Trophoblast cell (in vitro differentiated cells and primary cell): ENCODE results near the gene ITGAE.

ENCODE experiments used
- DNase-seq, 2 donors: peaks; one replicate each; pipeline ENCODE4 v3.0.0-alpha.2; 2016
- H2AFZ ChIP-seq: 2 replicates; pipeline ENCODE4 v1.6.1; 2013; ENCODE audit warnings: low read length, moderate library complexity, mild to moderate bottlenecking; ENCODE audit not compliant: insufficient read depth, poor library complexity
- H2AK5ac ChIP-seq: 2 replicates; pipeline ENCODE4 v1.6.1; 2013; ENCODE audit warnings: mild to moderate bottlenecking, low read length
- H2BK120ac ChIP-seq: 2 replicates; pipeline ENCODE4 v1.6.1; 2013; ENCODE audit warnings: low read length, mild to moderate bottlenecking, moderate library complexity; ENCODE audit not compliant: insufficient read depth, poor library complexity
- H2BK12ac ChIP-seq: 2 replicates; pipeline ENCODE4 v1.6.1; 2013; ENCODE audit warnings: mild to moderate bottlenecking, low read length, moderate library complexity
- H2BK5ac ChIP-seq: 2 replicates; pipeline ENCODE4 v1.6.1; 2013; ENCODE audit warnings: low read length, low read depth, moderate library complexity, mild to moderate bottlenecking; ENCODE audit not compliant: poor library complexity
- H3K14ac ChIP-seq: 2 replicates; pipeline ENCODE4 v1.6.1; 2013; ENCODE audit warnings: mild to moderate bottlenecking, low read length
- H3K18ac ChIP-seq: 2 replicates; pipeline ENCODE4 v1.6.1; 2013; ENCODE audit warnings: mild to moderate bottlenecking, low read length
- H3K23ac ChIP-seq: 2 replicates; pipeline ENCODE4 v1.6.1; 2013; ENCODE audit warnings: low read length
- H3K27ac ChIP-seq: 2 replicates; pipeline ENCODE4 v1.5.1; 2013; ENCODE audit warnings: low read depth, mild to moderate bottlenecking, inconsistent platforms, low read length, moderate library complexity
- H3K27me3 ChIP-seq: 2 replicates; pipeline ENCODE4 v1.6.1; 2013; ENCODE audit warnings: inconsistent platforms, mild to moderate bottlenecking, low read length, moderate library complexity; ENCODE audit not compliant: insufficient read depth
- H3K36me3 ChIP-seq, 2 experiments: 1 replicate in 1 of 2; 2 replicates in 1 of 2; pipeline ENCODE4 v1.6.1; 2013; ENCODE audit warnings: low read length in 2 of 2, mild to moderate bottlenecking in 2 of 2, moderate library complexity in 1 of 2; ENCODE audit not compliant: insufficient read depth in 2 of 2, control insufficient read depth in 1 of 2
- H3K4ac ChIP-seq: 2 replicates; pipeline ENCODE4 v1.6.1; 2013; ENCODE audit warnings: low read depth, mild to moderate bottlenecking, low read length, moderate library complexity
- H3K4me1 ChIP-seq, 2 experiments: 1 replicate in 1 of 2; 2 replicates in 1 of 2; pipeline ENCODE4 v1.6.1; 2013; ENCODE audit warnings: low read length in 2 of 2, mild to moderate bottlenecking in 2 of 2, moderate library complexity in 1 of 2; ENCODE audit not compliant: insufficient read depth in 2 of 2, control insufficient read depth in 1 of 2
- H3K4me2 ChIP-seq: 2 replicates; pipeline ENCODE4 v1.6.1; 2013; ENCODE audit warnings: inconsistent platforms, mild to moderate bottlenecking, low read length, moderate library complexity
- H3K4me3 ChIP-seq: 2 replicates; pipeline ENCODE4 v1.5.1; 2013; ENCODE audit warnings: mild to moderate bottlenecking, low read depth, low read length, inconsistent platforms
- H3K79me1 ChIP-seq: one replicate; pipeline ENCODE4 v1.6.1; 2013; ENCODE audit warnings: low read length
- H3K79me2 ChIP-seq: 2 replicates; pipeline ENCODE4 v1.6.1; 2013; ENCODE audit warnings: low read length, mild to moderate bottlenecking; ENCODE audit not compliant: control insufficient read depth, insufficient read depth, poor library complexity
- H3K9ac ChIP-seq: 2 replicates; pipeline ENCODE4 v1.6.1; 2013; ENCODE audit warnings: mild to moderate bottlenecking, low read length
- H3K9me3 ChIP-seq: 2 replicates; pipeline ENCODE4 v1.6.1; 2013; ENCODE audit warnings: low read depth, mild to moderate bottlenecking, control low read depth, inconsistent platforms, low read length; ENCODE audit not compliant: insufficient read depth
- H4K12ac ChIP-seq: 2 replicates; pipeline ENCODE4 v1.6.1; 2013; ENCODE audit warnings: low read depth, mild to moderate bottlenecking, low read length, moderate library complexity
- H4K8ac ChIP-seq: 2 replicates; pipeline ENCODE4 v1.6.1; 2013; ENCODE audit warnings: low read depth, mild to moderate bottlenecking, low read length, moderate library complexity
- H4K91ac ChIP-seq: one replicate; pipeline ENCODE4 v1.6.1; 2013; ENCODE audit warnings: low read depth, mild to moderate bottlenecking, low read length, moderate library complexity
- WGBS: extraction: QIAGEN DNeasy Blood & Tissue Kit; methylation state at CpG from one replicate; pipeline ENCODE4 v1.1.7; 2013; ENCODE audit warnings: missing lambda C conversion rate; ENCODE audit not compliant: insufficient read length, insufficient coverage; ENCODE audit errors: extremely low coverage; 5-methylcytosine and 5-hydroxymethylcytosine counted together

ITGAE gene

GRCh38 chr17:3821101-3821500 is 20.1 kb upstream of the ITGAE start:
- no peak for DNase-seq
- Histone ChIP-seq H4K8ac (no peak overlapping the region), H3K4me1 (no peaks in the 10 kb centered on the region), H3K27ac (no peak overlapping the region), H3K4me3 (no peak overlapping the region), H3K14ac (no peak overlapping the region), H3K79me1 (no peaks in the 10 kb centered on the region), H4K91ac (no peak overlapping the region), H3K27me3 (no peaks in the 10 kb centered on the region), H2BK120ac (no peak overlapping the region), H3K23ac (no peak overlapping the region), H3K79me2 (no peaks in the 10 kb centered on the region), H3K4me2 (no peak overlapping the region), H3K9me3 (no peaks in the 10 kb centered on the region), H2BK5ac (no peak overlapping the region), H3K9ac (no peak overlapping the region), H3K36me3 (peaks cover 26 to 40% of the 10 kb centered on the region in 2 experiments), H2AFZ (no peak overlapping the region), H2AK5ac (no peak overlapping the region), H3K18ac (no peak overlapping the region), H3K4ac (no peak overlapping the region), H4K12ac (no peak overlapping the region), H2BK12ac (no peak overlapping the region)
- WGBS: no CpG with 5 or more reads among the region's 9 CpGs

- H3K36me3 ChIP-seq: peaks cover 35 to 50% of the 10 kb centered on the region in 2 experiments
- H3K9me3 ChIP-seq: no peaks in the 10 kb centered on the region
- no peak overlapping the region for H4K91ac ChIP-seq
- no peak overlapping the region for H2AK5ac ChIP-seq
- no peak overlapping the region for H2BK120ac ChIP-seq
- H3K9ac ChIP-seq: no peak overlapping the region
- no peaks in the 10 kb centered on the region for H3K4me1 ChIP-seq
- H3K23ac ChIP-seq: no peak overlapping the region
- H4K12ac ChIP-seq: no peak overlapping the region
- no peaks in the 10 kb centered on the region for H3K27me3 ChIP-seq
- H2BK12ac ChIP-seq: no peak overlapping the region
- no peak for DNase-seq
- H3K4me3 ChIP-seq: no peak overlapping the region
- no peak overlapping the region for H3K4me2 ChIP-seq
- H3K18ac ChIP-seq: no peak overlapping the region
- H3K79me1 ChIP-seq: no peaks in the 10 kb centered on the region
- no peak overlapping the region for H3K27ac ChIP-seq
- no peak overlapping the region for H2AFZ ChIP-seq
- no peak overlapping the region for H2BK5ac ChIP-seq
- H3K14ac ChIP-seq: no peak overlapping the region
- no peak overlapping the region for H3K4ac ChIP-seq
- no CpG with 5 or more reads among the region's 6 CpGs for WGBS
- H4K8ac ChIP-seq: no peak overlapping the region
- no peaks in the 10 kb centered on the region for H3K79me2 ChIP-seq
Measured at GRCh38 chr17:3818786-3819185, 17.8 kb upstream of the ITGAE start.

GRCh38 chr17:3817851-3818605 is 17.0 kb upstream of the ITGAE start:
- H3K4me3 ChIP-seq: no peak overlapping the region
- WGBS: no CpG with 5 or more reads among the region's 12 CpGs
- H3K4me1 ChIP-seq: no peaks in the 10 kb centered on the region

GRCh38 chr17:3815925-3816324 is 14.9 kb upstream of the ITGAE start:
- Histone ChIP-seq H3K4me2 (no peak overlapping the region), H2AFZ (no peak overlapping the region), H3K9me3 (no peaks in the 10 kb centered on the region), H3K18ac (no peak overlapping the region), H3K79me1 (no peaks in the 10 kb centered on the region), H2BK5ac (no peak overlapping the region), H3K4ac (no peak overlapping the region), H3K9ac (no peak overlapping the region), H4K91ac (no peak overlapping the region), H2BK12ac (no peak overlapping the region), H3K14ac (no peak overlapping the region), H3K79me2 (no peaks in the 10 kb centered on the region), H3K4me3 (no peak overlapping the region), H3K4me1 (no peaks in the 10 kb centered on the region), H4K8ac (no peak overlapping the region), H3K27me3 (no peaks in the 10 kb centered on the region), H2AK5ac (no peak overlapping the region), H4K12ac (no peak overlapping the region), H3K23ac (no peak overlapping the region), H3K27ac (no peak overlapping the region), H3K36me3 (peaks cover 46 to 59% of the 10 kb centered on the region in 2 experiments), H2BK120ac (no peak overlapping the region)
- WGBS: no CpG with 5 or more reads among the region's 7 CpGs
- DNase-seq: no peak

More at GRCh38 chr17:3817851-3818605, 17.0 kb upstream of the ITGAE start:
- Histone ChIP-seq H3K18ac (no peak overlapping the region), H2AK5ac (no peak overlapping the region), H3K9me3 (no peaks in the 10 kb centered on the region), H3K79me1 (no peaks in the 10 kb centered on the region), H2BK120ac (no peak overlapping the region), H3K36me3 (peaks cover 40 to 54% of the 10 kb centered on the region in 2 experiments), H3K4me2 (no peak overlapping the region), H2AFZ (no peak overlapping the region), H3K14ac (no peak overlapping the region), H3K79me2 (no peaks in the 10 kb centered on the region), H3K23ac (no peak overlapping the region), H3K4ac (no peak overlapping the region), H4K91ac (no peak overlapping the region), H4K8ac (no peak overlapping the region), H2BK5ac (no peak overlapping the region), H3K27ac (no peak overlapping the region), H4K12ac (no peak overlapping the region), H2BK12ac (no peak overlapping the region), H3K27me3 (no peaks in the 10 kb centered on the region), H3K9ac (no peak overlapping the region)
- DNase-seq: no peak
